Hematopoietic multipotent progenitor cell treated with erythropoietin and hydrocortisone succinate and interleukin-3 and kit ligand, for 15 days (in vitro differentiated cells): Measurements from ENCODE around the gene RPS6KA2.

Source experiments
- DNase-seq: peaks from one replicate; pipeline ENCODE4 v3.0.0-alpha.2; 2015; ENCODE audit warnings: low spot score

The RPS6KA2 gene

GRCh38 chr6:166466178-166467122 is 160.6 kb downstream of the RPS6KA2 start:
- no peak for DNase-seq

GRCh38 chr6:166465671-166466087 is 161.4 kb downstream of the RPS6KA2 start:
- DNase-seq = no peak

- DNase-seq = no peak
Measured at GRCh38 chr6:166465003-166465399, 162.1 kb downstream of the RPS6KA2 start.

DNA sequence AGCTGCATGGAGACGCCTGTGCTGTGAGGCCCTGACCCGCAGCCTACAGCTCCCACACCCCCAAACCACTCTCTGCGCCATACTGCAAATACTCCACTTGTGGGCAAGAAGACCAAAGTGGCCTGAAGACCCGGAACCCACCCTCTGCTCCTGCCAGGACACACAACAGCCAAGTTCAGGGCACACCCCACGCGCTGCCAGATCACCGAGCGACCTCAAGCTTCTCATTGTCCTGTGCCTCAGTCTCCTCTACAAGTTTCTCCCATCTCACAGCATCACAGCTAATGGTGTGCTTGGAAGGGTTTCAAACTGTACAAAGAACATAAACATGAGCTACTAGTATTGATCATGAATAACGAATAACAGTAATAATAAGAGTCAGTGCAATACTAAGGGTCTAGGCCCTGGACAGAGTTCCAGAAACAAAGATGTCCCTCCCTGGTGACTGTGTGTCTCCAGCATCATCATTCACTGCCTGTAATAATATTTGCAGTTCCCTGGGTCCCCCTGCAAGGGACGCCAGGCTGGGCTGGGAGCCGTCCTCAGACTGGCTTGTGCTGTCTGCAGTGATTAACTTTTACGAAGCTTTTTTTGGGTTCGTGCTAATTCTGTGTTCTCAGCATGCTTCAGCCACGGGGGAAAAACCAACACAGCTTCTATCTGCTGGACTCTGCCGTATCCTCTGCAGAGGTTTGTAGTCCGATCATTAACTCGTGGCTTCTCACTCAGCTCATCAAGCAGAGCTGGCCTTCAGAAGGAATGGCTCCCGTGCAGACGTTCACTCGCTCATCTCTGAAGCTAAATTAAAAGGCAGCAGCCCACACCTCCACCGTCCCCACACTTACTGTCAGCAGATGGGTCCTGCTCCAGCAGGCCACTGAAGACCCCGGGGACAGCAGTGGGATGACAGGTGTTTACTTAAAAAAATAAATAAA is 162.7 kb downstream of the RPS6KA2 start:
- DNase-seq = no peak

- no peak for DNase-seq
Measured at GRCh38 chr6:166463359-166464067, 163.5 kb downstream of the RPS6KA2 start.

- no peak for DNase-seq
Measured at GRCh38 chr6:166462461-166463135, 164.5 kb downstream of the RPS6KA2 start.

- DNase-seq = no peak
Measured at GRCh38 chr6:166461821-166462460, 165.1 kb downstream of the RPS6KA2 start.

- DNase-seq = no peak
Measured at GRCh38 chr6:166460473-166461437, 166.3 kb downstream of the RPS6KA2 start.

- no peak for DNase-seq
Measured at GRCh38 chr6:166459906-166460305, 167.1 kb downstream of the RPS6KA2 start.

- DNase-seq = no peak
Measured at GRCh38 chr6:166459272-166459671, 167.8 kb downstream of the RPS6KA2 start.

GRCh38 chr6:166456395-166457156 is 170.5 kb downstream of the RPS6KA2 start:
- no peak for DNase-seq

- no peak for DNase-seq
Measured at GRCh38 chr6:166454692-166455515, 172.1 kb downstream of the RPS6KA2 start.

DNA sequence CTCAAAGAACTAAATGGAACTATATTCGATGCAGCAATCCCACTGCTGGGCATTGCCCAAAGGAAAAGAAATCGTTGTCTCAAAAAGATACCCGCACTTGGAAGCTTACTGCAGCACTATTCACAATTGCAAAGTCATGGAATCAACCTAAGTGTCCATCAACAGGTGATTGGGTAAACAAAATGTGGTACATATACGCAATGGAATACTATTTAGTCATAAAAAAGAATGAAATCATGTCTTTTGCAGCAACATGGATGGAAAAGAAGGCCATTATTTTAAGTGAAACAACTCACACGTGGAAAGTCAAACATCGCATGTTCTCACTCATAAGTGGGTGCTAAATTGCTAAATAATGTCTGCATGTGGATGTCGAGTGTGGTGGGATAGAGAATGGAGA is 173.4 kb downstream of the RPS6KA2 start:
- no peak for DNase-seq

- DNase-seq = no peak
Measured at GRCh38 chr6:166450167-166450873, 176.7 kb downstream of the RPS6KA2 start.

- DNase-seq = no peak
Measured at GRCh38 chr6:166449641-166450040, 177.4 kb downstream of the RPS6KA2 start.

DNA sequence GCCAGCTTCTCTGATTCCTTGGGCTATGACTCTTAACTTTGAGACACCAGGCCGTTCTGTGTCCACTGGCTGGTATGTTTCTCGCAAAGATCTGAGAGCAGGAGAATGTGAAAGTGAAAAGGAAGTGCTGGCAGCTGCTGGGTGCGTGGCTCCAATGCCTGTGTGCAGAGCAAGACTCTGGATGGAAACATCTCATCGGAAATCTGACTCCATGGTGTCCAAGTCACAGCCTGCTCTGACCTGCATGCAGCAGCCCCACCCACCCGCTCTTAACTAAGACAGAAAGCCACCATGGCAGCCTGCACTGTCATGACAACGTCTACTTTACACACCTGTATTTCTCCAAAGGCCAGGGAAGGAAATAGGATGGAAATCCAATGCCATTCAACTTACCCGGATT is 178.0 kb downstream of the RPS6KA2 start:
- no peak for DNase-seq

- DNase-seq = no peak
Measured at GRCh38 chr6:166448432-166448831, 178.6 kb downstream of the RPS6KA2 start.
